ENCODE results near the gene TMEM121. TPM values are rescaled to one million over a fixed set of nuclear protein-coding genes. Genes with fewer than 3 reads are reported as not detected.
A peak's percentile ranks its signal among the peaks of the same experiment; 100 is the strongest.
"Not testable (repeated sequence)": the region's sequence is repeated elsewhere in the genome, so short reads cannot be mapped to it uniquely, and the experiment has no call there.

TMEM121 gene
- total RNA-seq, 3 donors from 2014 or later: 14.4 to 24.6 (median 19.5) TPM

GRCh38 chr14:105554022-105554421 lies 27.6 kb downstream of the TMEM121 start:
- Mint-ChIP-seq H3K9me3 (no peaks in the 10 kb centered on the region), H3K4me1 (ENCODE audit: low read depth) (no peaks in the 10 kb centered on the region), H3K27me3 (ENCODE audit: low read depth) (peaks cover 9% of the 10 kb centered on the region), H3K36me3 (ENCODE audit: insufficient read depth) (no peaks in the 10 kb centered on the region), H3K4me3 (no peak overlapping the region)
- DNase-seq: no peak
- no peak for ATAC-seq

GRCh38 chr14:105554523-105554922 lies 28.1 kb downstream of the TMEM121 start:
- DNase-seq (no peak), ATAC-seq (no peak)
- Mint-ChIP-seq H3K36me3 (ENCODE audit: insufficient read depth) (no peaks in the 10 kb centered on the region), H3K4me3 (no peak overlapping the region), H3K4me1 (ENCODE audit: low read depth) (no peaks in the 10 kb centered on the region), H3K9me3 (no peaks in the 10 kb centered on the region), H3K27me3 (ENCODE audit: low read depth) (peaks cover 9% of the 10 kb centered on the region)

- not testable (repeated sequence) for H3K27me3 Mint-ChIP-seq (ENCODE audit: low read depth); H3K4me1 Mint-ChIP-seq (ENCODE audit: low read depth)
Measured at GRCh38 chr14:105557671-105558070, 31.3 kb downstream of the TMEM121 start.

GRCh38 chr14:105558449-105559154 lies 32.2 kb downstream of the TMEM121 start:
- not testable (repeated sequence) for DNase-seq; H3K4me1 Mint-ChIP-seq (ENCODE audit: low read depth); H3K36me3 Mint-ChIP-seq (ENCODE audit: insufficient read depth); H3K9me3 Mint-ChIP-seq; H3K27me3 Mint-ChIP-seq (ENCODE audit: low read depth); H3K4me3 Mint-ChIP-seq
- ATAC-seq: peak in 1 of 2 donors; percentile 35

More at GRCh38 chr14:105557671-105558070, 31.3 kb downstream of the TMEM121 start:
- not testable (repeated sequence) for H3K36me3 Mint-ChIP-seq (ENCODE audit: insufficient read depth); H3K9me3 Mint-ChIP-seq; DNase-seq; H3K4me3 Mint-ChIP-seq; ATAC-seq

- not testable (repeated sequence) for H3K36me3 Mint-ChIP-seq (ENCODE audit: insufficient read depth); DNase-seq; H3K4me1 Mint-ChIP-seq (ENCODE audit: low read depth); H3K4me3 Mint-ChIP-seq; H3K9me3 Mint-ChIP-seq; H3K27me3 Mint-ChIP-seq (ENCODE audit: low read depth)
- peak; percentile 75 to 76 for ATAC-seq
Measured at GRCh38 chr14:105559384-105560047, 33.1 kb downstream of the TMEM121 start.

- peak; percentile 45 to 55 for ATAC-seq
- H3K4me1 Mint-ChIP-seq (ENCODE audit: low read depth): not testable (repeated sequence)
Measured at GRCh38 chr14:105560048-105560669, 33.8 kb downstream of the TMEM121 start.

GRCh38 chr14:105561345-105561744 lies 35.0 kb downstream of the TMEM121 start:
- DNase-seq; H3K36me3 Mint-ChIP-seq (ENCODE audit: insufficient read depth); H3K4me3 Mint-ChIP-seq; H3K27me3 Mint-ChIP-seq (ENCODE audit: low read depth); H3K4me1 Mint-ChIP-seq (ENCODE audit: low read depth); H3K9me3 Mint-ChIP-seq; ATAC-seq: not testable (repeated sequence)

More at GRCh38 chr14:105560048-105560669, 33.8 kb downstream of the TMEM121 start:
- not testable (repeated sequence) for H3K4me3 Mint-ChIP-seq; H3K9me3 Mint-ChIP-seq; DNase-seq; H3K27me3 Mint-ChIP-seq (ENCODE audit: low read depth); H3K36me3 Mint-ChIP-seq (ENCODE audit: insufficient read depth)

- ATAC-seq: no peak
- no peak for DNase-seq
- Mint-ChIP-seq H3K4me1 (ENCODE audit: low read depth) (peaks cover 8% of the 10 kb centered on the region), H3K4me3 (no peak overlapping the region), H3K27me3 (ENCODE audit: low read depth) (no peaks in the 10 kb centered on the region), H3K9me3 (no peaks in the 10 kb centered on the region), H3K36me3 (ENCODE audit: insufficient read depth) (no peaks in the 10 kb centered on the region)
Measured at GRCh38 chr14:105562713-105563346, 36.4 kb downstream of the TMEM121 start.

- Mint-ChIP-seq H3K4me1 (ENCODE audit: low read depth) (peaks cover 8% of the 10 kb centered on the region), H3K4me3 (no peak overlapping the region), H3K36me3 (ENCODE audit: insufficient read depth) (no peaks in the 10 kb centered on the region), H3K27me3 (ENCODE audit: low read depth) (no peaks in the 10 kb centered on the region), H3K9me3 (no peaks in the 10 kb centered on the region)
- no peak for DNase-seq
- no peak for ATAC-seq
Measured at GRCh38 chr14:105563347-105563737, 37.0 kb downstream of the TMEM121 start.

GRCh38 chr14:105564536-105564935 lies 38.2 kb downstream of the TMEM121 start:
- not testable (repeated sequence) for H3K36me3 Mint-ChIP-seq (ENCODE audit: insufficient read depth); H3K27me3 Mint-ChIP-seq (ENCODE audit: low read depth); H3K4me3 Mint-ChIP-seq; ATAC-seq; DNase-seq; H3K9me3 Mint-ChIP-seq
- H3K4me1 Mint-ChIP-seq (ENCODE audit: low read depth): peaks cover 11% of the 10 kb centered on the region

GRCh38 chr14:105565185-105565919 lies 39.0 kb downstream of the TMEM121 start:
- not testable (repeated sequence) for ATAC-seq; DNase-seq; H3K27me3 Mint-ChIP-seq (ENCODE audit: low read depth); H3K9me3 Mint-ChIP-seq; H3K4me3 Mint-ChIP-seq; H3K36me3 Mint-ChIP-seq (ENCODE audit: insufficient read depth)
- peaks cover 11% of the 10 kb centered on the region for H3K4me1 Mint-ChIP-seq (ENCODE audit: low read depth)

- not testable (repeated sequence) for H3K4me3 Mint-ChIP-seq; H3K9me3 Mint-ChIP-seq; H3K36me3 Mint-ChIP-seq (ENCODE audit: insufficient read depth); H3K27me3 Mint-ChIP-seq (ENCODE audit: low read depth); ATAC-seq; DNase-seq
- H3K4me1 Mint-ChIP-seq (ENCODE audit: low read depth): peaks cover 12% of the 10 kb centered on the region
Measured at GRCh38 chr14:105566248-105567163, 40.1 kb downstream of the TMEM121 start.

All from activated T-cell treated with anti-CD3 and anti-CD28 coated beads, Interleukin-2, amount 50 U/mL, for 4 hours (primary cell).